Lung (tissue), 12 donors: ENCODE data around the gene PRKRA. TPM values are rescaled to one million over a fixed set of nuclear protein-coding genes. Genes with fewer than 3 reads are reported as not detected.

Experiments used
- ATAC-seq: fragments of 200-7000 bp; cut with Tn5 transposase; one replicate; pipeline ENCODE4 v1.9.1; 2020; ENCODE audit warnings: moderate number of reproducible peaks; ENCODE audit not compliant: insufficient read depth, low FRiP score
- DNase-seq, 3 donors: peaks; one replicate each; pipeline ENCODE4 v3.0.0-alpha.2; 2013 to 2017
- H3K27ac ChIP-seq, 2 donors: one replicate each; pipeline ENCODE4 v1.5.1; 2013; ENCODE audit warnings: mild to moderate bottlenecking in 2 of 2, moderate library complexity in 2 of 2, control low read depth in 1 of 2, inconsistent platforms in 1 of 2, low read depth in 1 of 2, low read length in 1 of 2
- H3K27me3 ChIP-seq, 3 donors: one replicate each; pipeline ENCODE4 v1.5.1; 2013; ENCODE audit warnings: low read length in 2 of 3; ENCODE audit not compliant: control insufficient read depth in 3 of 3, insufficient read depth in 3 of 3
- H3K36me3 ChIP-seq, 4 donors: one replicate each; pipeline ENCODE4 v1.5.1; 2013; ENCODE audit warnings: low read length in 4 of 4, mild to moderate bottlenecking in 1 of 4, moderate library complexity in 1 of 4; ENCODE audit not compliant: control insufficient read depth in 4 of 4, insufficient read depth in 4 of 4
- H3K4me1 ChIP-seq, 5 donors: one replicate each; pipeline ENCODE4 v1.5.1; 2013; ENCODE audit warnings: low read length in 5 of 5, mild to moderate bottlenecking in 2 of 5, moderate library complexity in 1 of 5; ENCODE audit not compliant: control insufficient read depth in 5 of 5, insufficient read depth in 5 of 5
- H3K4me3 ChIP-seq: one replicate; pipeline ENCODE4 v1.5.1; 2013; ENCODE audit warnings: mild to moderate bottlenecking, control low read depth, moderate library complexity
- H3K9ac ChIP-seq, 2 donors: one replicate each; pipeline ENCODE4 v1.5.1; 2013; ENCODE audit warnings: low read length in 2 of 2, control low read depth in 1 of 2; ENCODE audit not compliant: insufficient read depth in 1 of 2
- H3K9me3 ChIP-seq, 4 donors: one replicate each; pipeline ENCODE4 v1.5.1; 2013; ENCODE audit warnings: low read length in 3 of 4, mild to moderate bottlenecking in 1 of 4, moderate library complexity in 1 of 4; ENCODE audit not compliant: control insufficient read depth in 4 of 4, insufficient read depth in 3 of 4
- CTCF ChIP-seq: IDR thresholded peaks from 2 replicates; pipeline ENCODE4 v1.5.1; 2012; ENCODE audit warnings: mild to moderate bottlenecking; ENCODE audit errors: control extremely low read depth, extremely low read depth
- WGBS, 2 donors: extraction: QIAGEN DNeasy Blood & Tissue Kit; methylation state at CpG; one replicate each; pipeline ENCODE4 v1.1.7; 2013; 5-methylcytosine and 5-hydroxymethylcytosine counted together
- polyA plus RNA-seq, 2 donors: library from polyadenylated mRNA; stranded (reverse); fragments of 200-250 nt; gene quantifications; one replicate each; pipeline ENCODE4 v1.2.1, GENCODE V29; 2013
- total RNA-seq, 2 donors: library from RNA; depleted of rRNA in 1 of 2; stranded (reverse); fragments of >200 nt in 1 of 2; gene quantifications; one replicate each; pipeline ENCODE4 v1.2.1, GENCODE V29; 2014 to 2021
- donor health status: control.
- donor health status: control.
- donor health status: Bipolar disorder and iron deficiency.
- donor health status: healthy.
- donor health status: DM: yes; HTN: yes; CAD: no.

Gene PRKRA
- total and polyA plus RNA-seq, 4 donors, result 26.8 to 68.5 (median 43.7) TPM

GRCh38 chr2:178484245-178485041, 33.5 kb upstream of the PRKRA start:
- Histone ChIP-seq H3K4me1 (peaks cover 0 to 38% (median 23%) of the 10 kb centered on the region in 5 donors), H3K27ac (peak overlapping the region in 1 of 2 donors; percentile 78), H3K36me3 (peaks cover 0 to 8% (median 5%) of the 10 kb centered on the region in 4 donors), H3K27me3 (no peaks in the 10 kb centered on the region), H3K4me3 (no peak overlapping the region), H3K9me3 (no peaks in the 10 kb centered on the region), H3K9ac (no peak overlapping the region)
- ATAC-seq (no peak), DNase-seq (peak; percentile 25 to 31 (median 27))
- no peak for TF ChIP-seq CTCF
- 58 to 72% methylated on average over 6 of the region's 6 CpGs for WGBS, 2 donors

DNA sequence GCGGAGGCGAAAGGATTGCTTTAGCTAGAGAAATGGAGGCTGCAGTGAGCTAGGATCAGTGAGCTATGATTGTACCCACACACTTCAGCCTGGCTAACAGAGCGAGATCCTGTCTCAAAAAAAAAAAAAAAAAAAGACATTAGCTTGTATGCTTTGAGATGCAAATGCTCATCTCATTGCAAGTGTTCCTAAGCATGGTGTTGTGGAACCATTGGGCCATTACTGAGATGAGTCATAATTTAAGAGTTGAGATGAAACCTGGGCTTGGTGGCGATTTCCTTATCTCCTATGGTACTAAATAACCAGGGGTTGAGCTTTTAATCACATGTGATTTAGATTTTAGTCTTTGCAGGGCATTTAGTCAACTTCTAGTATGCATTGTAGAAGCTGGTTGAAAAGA, 31.5 kb upstream of the PRKRA start:
- ATAC-seq, result no peak
- no peak for TF ChIP-seq CTCF
- DNase-seq, result no peak
- WGBS, 2 donors, result 88 to 95% methylated on average over 4 of the region's 4 CpGs
- no peak overlapping the region for H3K27ac ChIP-seq
- no peaks in the 10 kb centered on the region for H3K27me3 ChIP-seq
- H3K36me3 ChIP-seq, result peaks cover 0 to 8% (median 3%) of the 10 kb centered on the region in 4 donors
- peaks cover 0 to 37% (median 23%) of the 10 kb centered on the region in 5 donors for H3K4me1 ChIP-seq
- H3K9ac ChIP-seq, result no peak overlapping the region
- no peak overlapping the region for H3K4me3 ChIP-seq
- H3K9me3 ChIP-seq, result no peaks in the 10 kb centered on the region

GRCh38 chr2:178480227-178481181, 29.5 kb upstream of the PRKRA start, which contains the start of gene PLEKHA3:
Gene PLEKHA3, plus strand, starts transcription at chr2:178480457. Its CDS starts 413 bp downstream, at chr2:178480870.
- WGBS, 2 donors, result 0% methylated on average over 57 to 92 of the region's 92 CpGs

More at GRCh38 chr2:178480227-178481181, 29.5 kb upstream of the PRKRA start, which contains the start of gene PLEKHA3:
- Histone ChIP-seq H3K27ac (peak within 1 kb of the TSS; percentile 89 to 93), H3K36me3 (peaks cover 0 to 2% (median 0%) of the 10 kb centered on the region in 4 donors), H3K27me3 (no peaks in the 10 kb centered on the region), H3K4me1 (peaks cover 0 to 42% (median 26%) of the 10 kb centered on the region in 5 donors), H3K9me3 (no peaks in the 10 kb centered on the region), H3K9ac (peak within 1 kb of the TSS; percentile 74 to 95), H3K4me3 (peak within 1 kb of the TSS; percentile 56)
- peak; percentile 94 for ATAC-seq
- peak; percentile 97 to 99 (median 97) for DNase-seq
- TF ChIP-seq CTCF, result no peak
